OCI-LY7 (cell line): ENCODE results near the gene LRRC9. TPM values are rescaled to one million over a fixed set of nuclear protein-coding genes. Genes with fewer than 3 reads are reported as not detected.

Source experiments
- BruUV-seq: library from RNA; stranded (reverse); fragments of 400-500 nt; replicated peaks from 2 replicates; lab custom pipeline; 2021; lab: Mats Ljungman, UMichigan
- CTCF ChIA-PET: fragments of 300-600 bp; sonication (Branson Sonifier 250); formaldehyde crosslinking; loops from one replicate; lab custom pipeline; 2022; ENCODE audit warnings: antibody characterized with exemption; ENCODE audit not compliant: unreplicated experiment; lab: Charles Lee
- POLR2A ChIA-PET: fragments of 300-600 bp; sonication (Branson Sonifier 250); formaldehyde crosslinking; loops from one replicate; lab custom pipeline; 2022; ENCODE audit warnings: antibody characterized with exemption; lab: Charles Lee
- DNase-seq: peaks from one replicate; pipeline ENCODE4 v3.0.0-alpha.2; 2015; ENCODE audit warnings: low spot score
- H2AFZ ChIP-seq: fragments of 200-600 bp; sonication (generic), shearing (Covaris generic); 2 replicates; pipeline ENCODE4 v1.6.1; 2014; ENCODE audit warnings: mild to moderate bottlenecking, antibody characterized with exemption, low read length, moderate library complexity
- H3K27ac ChIP-seq: fragments of 200-600 bp; sonication (generic); 2 replicates; pipeline ENCODE4 v1.5.1; 2014; ENCODE audit warnings: mixed run types, low read depth, mild to moderate bottlenecking, moderate library complexity, low read length, inconsistent platforms; ENCODE audit not compliant: poor library complexity, severe bottlenecking
- H3K36me3 ChIP-seq: fragments of 200-600 bp; sonication (generic); 2 replicates; pipeline ENCODE4 v1.6.1; 2014; ENCODE audit warnings: mild to moderate bottlenecking, antibody characterized with exemption, low read length, moderate library complexity, mixed read lengths; ENCODE audit not compliant: insufficient read depth
- H3K4me1 ChIP-seq: fragments of 200-600 bp; sonication (generic); 2 replicates; pipeline ENCODE4 v1.5.1; 2014; ENCODE audit warnings: mild to moderate bottlenecking, low read length; ENCODE audit not compliant: insufficient read depth, poor library complexity, severe bottlenecking
- H3K4me2 ChIP-seq: fragments of 200-600 bp; sonication (generic); 2 replicates; pipeline ENCODE4 v1.6.1; 2014; ENCODE audit warnings: mild to moderate bottlenecking, low read length
- H3K4me3 ChIP-seq: fragments of 200-600 bp; sonication (generic); 2 replicates; pipeline ENCODE4 v1.5.1; 2014; ENCODE audit warnings: mild to moderate bottlenecking, low read depth, low read length; ENCODE audit not compliant: poor library complexity, severe bottlenecking
- H3K79me2 ChIP-seq: fragments of 200-600 bp; sonication (generic); 2 replicates; pipeline ENCODE4 v1.6.1; 2016; ENCODE audit warnings: low read depth, mild to moderate bottlenecking, low read length, moderate library complexity, mixed read lengths; ENCODE audit not compliant: insufficient read depth
- H3K9me2 ChIP-seq: fragments of 200-600 bp; sonication (generic); 2 replicates; pipeline ENCODE4 v1.6.1; 2016; ENCODE audit warnings: mild to moderate bottlenecking, low read length, mixed read lengths; ENCODE audit not compliant: insufficient read depth
- H3K9me3 ChIP-seq: fragments of 200-600 bp; sonication (generic); 2 replicates; pipeline ENCODE4 v1.6.1; 2014; ENCODE audit warnings: mild to moderate bottlenecking, mixed run types, low read length, mixed read lengths
- H4K20me1 ChIP-seq: fragments of 200-600 bp; sonication (generic); 2 replicates; pipeline ENCODE4 v1.6.1; 2014; ENCODE audit warnings: mild to moderate bottlenecking, antibody characterized with exemption, low read length, moderate library complexity, mixed read lengths; ENCODE audit not compliant: insufficient read depth
- EZH2phosphoT487 ChIP-seq: fragments of 200-600 bp; sonication (generic); IDR thresholded peaks from 2 replicates; pipeline ENCODE4 v1.6.1; 2018; ENCODE audit warnings: low read depth, borderline replicate concordance, mild to moderate bottlenecking, mixed run types, antibody characterized with exemption, low read length, moderate library complexity, mixed read lengths
- intact Hi-C: fragments of 100-400 bp; cut with micrococcal nuclease; formaldehyde crosslinking; loops from one replicate; pipeline ENCODE4 v1.10.0; 2022; ENCODE audit not compliant: unreplicated experiment
- total RNA-seq, 2 experiments: library from RNA; depleted of rRNA in 1 of 2; stranded (reverse); fragments of >200 nt in 1 of 2; shearing (Covaris generic) in 1 of 2; gene quantifications; 2 replicates each; pipeline ENCODE4 v1.2.3, GENCODE V29; 2014 to 2022
- TF ChIP-seq, protein P1 (sequence below): fragments of 200-600 bp; sonication (generic); conservative IDR thresholded peaks from 2 replicates; pipeline ENCODE4 v1.5.1; 2014; ENCODE audit warnings: mild to moderate bottlenecking, antibody characterized with exemption, low read length, moderate library complexity, mixed read lengths

LRRC9 gene
- total RNA-seq, 2 experiments from 2014 or later = 0.65 TPM; not detected in 1

DNA sequence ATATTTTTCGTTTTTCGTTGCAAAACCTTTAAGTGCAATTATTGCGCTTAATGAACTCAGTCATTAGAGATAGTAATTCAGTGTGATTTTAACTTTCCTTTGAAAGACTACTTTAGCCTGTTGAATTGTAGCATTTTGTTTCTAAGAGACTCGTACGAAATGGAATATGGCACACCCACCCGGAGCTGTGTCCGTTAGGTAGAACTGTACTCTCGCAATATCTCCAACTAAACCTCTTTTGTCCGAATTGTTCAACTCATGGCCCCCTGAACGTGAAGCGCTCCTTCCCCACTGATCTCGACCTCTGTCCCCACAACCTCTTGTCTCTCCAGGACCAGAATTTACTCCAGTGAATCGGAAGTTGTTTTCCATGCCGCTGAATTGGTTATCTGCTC, 172.6 kb downstream of the LRRC9 start:
- Histone ChIP-seq H3K9me2 (no peaks in the 10 kb centered on the region), H3K4me3 (peak overlapping the region; percentile 82), H3K9me3 (no peaks in the 10 kb centered on the region), H3K4me1 (peaks cover 33% of the 10 kb centered on the region), H4K20me1 (peaks cover 25% of the 10 kb centered on the region; the same call in 1 of the 2 replicates), H2AFZ (peak overlapping the region; percentile 56), H3K4me2 (peak overlapping the region; percentile 94), H3K36me3 (peaks cover 18% of the 10 kb centered on the region), H3K27ac (peak overlapping the region; percentile 86), H3K79me2 (peaks cover 52% of the 10 kb centered on the region)
- intact Hi-C loops = loop anchor here (1.0 to 5.0 kb wide), 5 partner anchors 110 to 255 kb away; no protein-coding TSS in a partner anchor
- ChIA-PET POLR2A (interaction anchor here (0.6 to 5.0 kb wide), 10 partner anchors 9 to 247 kb away, joined by 3 to 26 read pairs (median 4); partner anchors contain the start of gene DHRS7), CTCF (interaction anchor here (0.6 kb wide), 1 partner anchor 477 kb away, joined by 5 read pairs; no protein-coding TSS in a partner anchor)
- DNase-seq = peak; percentile 63
- no peak for TF ChIP-seq EZH2phosphoT487
- TF ChIP-seq, protein P1, sequence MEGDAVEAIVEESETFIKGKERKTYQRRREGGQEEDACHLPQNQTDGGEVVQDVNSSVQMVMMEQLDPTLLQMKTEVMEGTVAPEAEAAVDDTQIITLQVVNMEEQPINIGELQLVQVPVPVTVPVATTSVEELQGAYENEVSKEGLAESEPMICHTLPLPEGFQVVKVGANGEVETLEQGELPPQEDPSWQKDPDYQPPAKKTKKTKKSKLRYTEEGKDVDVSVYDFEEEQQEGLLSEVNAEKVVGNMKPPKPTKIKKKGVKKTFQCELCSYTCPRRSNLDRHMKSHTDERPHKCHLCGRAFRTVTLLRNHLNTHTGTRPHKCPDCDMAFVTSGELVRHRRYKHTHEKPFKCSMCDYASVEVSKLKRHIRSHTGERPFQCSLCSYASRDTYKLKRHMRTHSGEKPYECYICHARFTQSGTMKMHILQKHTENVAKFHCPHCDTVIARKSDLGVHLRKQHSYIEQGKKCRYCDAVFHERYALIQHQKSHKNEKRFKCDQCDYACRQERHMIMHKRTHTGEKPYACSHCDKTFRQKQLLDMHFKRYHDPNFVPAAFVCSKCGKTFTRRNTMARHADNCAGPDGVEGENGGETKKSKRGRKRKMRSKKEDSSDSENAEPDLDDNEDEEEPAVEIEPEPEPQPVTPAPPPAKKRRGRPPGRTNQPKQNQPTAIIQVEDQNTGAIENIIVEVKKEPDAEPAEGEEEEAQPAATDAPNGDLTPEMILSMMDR = no peak
- no TSS peak for BruUV-seq

DNA sequence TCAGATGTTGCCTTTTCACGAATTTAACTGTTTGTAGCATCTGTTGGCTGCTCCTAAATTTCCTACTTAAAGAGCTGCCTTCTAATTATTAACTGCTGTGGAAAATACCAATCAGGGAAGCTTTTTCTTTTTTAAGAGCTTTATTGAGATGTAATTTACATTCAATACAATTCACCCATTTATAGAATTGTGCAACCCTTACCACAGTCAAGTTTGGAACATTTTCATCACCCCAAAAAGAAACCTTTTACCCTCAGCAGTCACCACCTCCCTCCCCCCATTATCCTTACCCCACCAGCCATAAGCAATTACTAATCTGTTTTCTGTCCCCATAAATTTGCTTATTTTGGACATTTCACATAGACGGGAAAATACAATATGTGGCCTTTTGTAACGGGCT, 173.1 kb downstream of the LRRC9 start:
- TF ChIP-seq EZH2phosphoT487 = no peak
- TF ChIP-seq, protein P1 = no peak
- BruUV-seq = TSS peak; percentile 67
- intact Hi-C loops = loop anchor here (5.0 kb wide), 4 partner anchors 109 to 254 kb away; no protein-coding TSS in a partner anchor
- H3K79me2 ChIP-seq = peaks cover 55% of the 10 kb centered on the region
- peak overlapping the region; percentile 82 for H3K4me3 ChIP-seq
- POLR2A ChIA-PET = interaction anchor here (0.7 to 5.0 kb wide), 9 partner anchors 8 to 246 kb away, joined by 3 to 26 read pairs (median 4); partner anchors contain the start of gene DHRS7
- H3K27ac ChIP-seq = peak overlapping the region; percentile 86
- H3K36me3 ChIP-seq = peaks cover 24% of the 10 kb centered on the region
- H3K9me3 ChIP-seq = no peaks in the 10 kb centered on the region
- no peak for DNase-seq
- peaks cover 33% of the 10 kb centered on the region for H3K4me1 ChIP-seq
- CTCF ChIA-PET = no interaction called here
- peaks cover 25% of the 10 kb centered on the region; the same call in 1 of the 2 replicates for H4K20me1 ChIP-seq
- peak overlapping the region; percentile 56; the same call in 1 of the 2 replicates for H2AFZ ChIP-seq
- H3K9me2 ChIP-seq = no peaks in the 10 kb centered on the region
- H3K4me2 ChIP-seq = peak overlapping the region; percentile 94

DNA sequence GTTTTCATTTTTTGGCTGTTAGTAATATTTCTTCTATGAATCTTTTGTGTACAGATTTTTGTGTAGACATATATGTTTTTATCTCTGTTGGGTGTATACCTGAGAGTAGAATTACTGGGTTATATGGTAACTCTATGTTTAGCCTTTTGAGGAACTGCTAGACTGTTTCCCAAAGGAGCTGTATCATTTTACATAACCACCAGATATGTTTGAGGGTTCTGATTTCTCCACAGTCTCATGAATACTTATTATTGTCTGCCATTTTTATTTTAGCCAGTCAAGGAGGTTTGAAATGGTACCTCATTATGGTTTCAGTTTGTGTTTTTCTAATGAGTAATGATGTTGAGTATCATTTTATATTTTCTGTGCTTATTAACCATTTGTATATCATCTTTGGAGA, 173.7 kb downstream of the LRRC9 start:
- ChIA-PET POLR2A (interaction anchor here (0.6 to 5.0 kb wide), 7 partner anchors 8 to 97 kb away, joined by 3 to 26 read pairs (median 4); partner anchors contain the start of gene DHRS7), CTCF (no interaction called here)
- Histone ChIP-seq H3K79me2 (peaks cover 59% of the 10 kb centered on the region), H3K4me1 (peaks cover 33% of the 10 kb centered on the region), H3K27ac (no peak overlapping the region), H3K9me2 (no peaks in the 10 kb centered on the region), H3K4me3 (peak overlapping the region; percentile 82), H3K36me3 (peaks cover 29% of the 10 kb centered on the region), H3K9me3 (no peaks in the 10 kb centered on the region), H2AFZ (no peak overlapping the region), H3K4me2 (peak overlapping the region; percentile 94), H4K20me1 (peaks cover 25% of the 10 kb centered on the region; the same call in 1 of the 2 replicates)
- BruUV-seq = no TSS peak
- TF ChIP-seq EZH2phosphoT487 = no peak
- TF ChIP-seq, protein P1 = no peak
- no peak for DNase-seq
- intact Hi-C loops = loop anchor here (5.0 kb wide), 4 partner anchors 109 to 254 kb away; no protein-coding TSS in a partner anchor
